C4-2B (cell line): Measurements from ENCODE around the gene CREB3.

Experiments
- CTCF ChIP-seq: fragments of 450-650 bp; conservative IDR thresholded peaks from 2 replicates; pipeline ENCODE4 v1.5.1; 2017; ENCODE audit warnings: mild to moderate bottlenecking
- ZFX ChIP-seq: fragments of 450-650 bp; IDR thresholded peaks from 2 replicates; pipeline ENCODE4 v1.6.1; 2017

- TF ChIP-seq CTCF = no peak
- no peak for TF ChIP-seq ZFX
Observed at GRCh38 chr9:35745569-35745968, 13.1 kb downstream of the CREB3 start.
